ENCODE data around the gene WDR4.
"Not testable (repeated sequence)": the region's sequence is repeated elsewhere in the genome, so short reads cannot be mapped to it uniquely, and the experiment has no call there.

Gene WDR4

GRCh38 chr21:42839271-42840231 lies 39.8 kb downstream of the WDR4 start:
- no peak for DNase-seq (ENCODE audit: low spot score)

- DNase-seq (ENCODE audit: low spot score), result not testable (repeated sequence)
These were observed 41.1 kb downstream of the WDR4 start for GRCh38 chr21:42838212-42838690.

- DNase-seq (ENCODE audit: low spot score), result no peak
These were observed 41.7 kb downstream of the WDR4 start for GRCh38 chr21:42837421-42838211.

- DNase-seq (ENCODE audit: low spot score), result no peak
These were observed 42.5 kb downstream of the WDR4 start for GRCh38 chr21:42836767-42837301.

GRCh38 chr21:42836402-42836666 lies 43.0 kb downstream of the WDR4 start:
- DNase-seq (ENCODE audit: low spot score), result no peak

- DNase-seq (ENCODE audit: low spot score), result no peak
These were observed 43.5 kb downstream of the WDR4 start for GRCh38 chr21:42835611-42836401.

- DNase-seq (ENCODE audit: low spot score), result no peak
These were observed 44.1 kb downstream of the WDR4 start for GRCh38 chr21:42835211-42835610.

GRCh38 chr21:42834726-42835191 lies 44.6 kb downstream of the WDR4 start:
- DNase-seq (ENCODE audit: low spot score), result no peak

- no peak for DNase-seq (ENCODE audit: low spot score)
These were observed 45.2 kb downstream of the WDR4 start for GRCh38 chr21:42833859-42834725.

GRCh38 chr21:42833439-42833815 lies 45.9 kb downstream of the WDR4 start:
- DNase-seq (ENCODE audit: low spot score), result peak; percentile 13

GRCh38 chr21:42832321-42832630 lies 47.1 kb downstream of the WDR4 start:
- DNase-seq (ENCODE audit: low spot score), result not testable (repeated sequence)

- DNase-seq (ENCODE audit: low spot score), result no peak
These were observed 48.6 kb downstream of the WDR4 start for GRCh38 chr21:42830456-42831455.

- DNase-seq (ENCODE audit: low spot score), result no peak
These were observed 49.4 kb downstream of the WDR4 start for GRCh38 chr21:42829954-42830353.

GRCh38 chr21:42829417-42829816 lies 49.9 kb downstream of the WDR4 start:
- DNase-seq (ENCODE audit: low spot score), result no peak

- DNase-seq (ENCODE audit: low spot score), result no peak
These were observed 51.8 kb downstream of the WDR4 start for GRCh38 chr21:42827588-42827987.

- DNase-seq (ENCODE audit: low spot score), result no peak
These were observed 58.5 kb downstream of the WDR4 start for GRCh38 chr21:42820616-42821465.

- DNase-seq (ENCODE audit: low spot score), result no peak
These were observed 59.3 kb downstream of the WDR4 start for GRCh38 chr21:42819861-42820615.

- peak; percentile 31 for DNase-seq (ENCODE audit: low spot score)
These were observed 61.0 kb downstream of the WDR4 start for GRCh38 chr21:42818328-42818749.
